ENCODE results near the gene CLDN15. TPM values are rescaled to one million over a fixed set of nuclear protein-coding genes. Genes with fewer than 3 reads are reported as not detected.

The CLDN15 gene
- polyA plus RNA-seq, 1 donor (not counting 4 experiments of a cell fraction or from before 2014, with no cell fraction given) = 2.4 TPM

DNA sequence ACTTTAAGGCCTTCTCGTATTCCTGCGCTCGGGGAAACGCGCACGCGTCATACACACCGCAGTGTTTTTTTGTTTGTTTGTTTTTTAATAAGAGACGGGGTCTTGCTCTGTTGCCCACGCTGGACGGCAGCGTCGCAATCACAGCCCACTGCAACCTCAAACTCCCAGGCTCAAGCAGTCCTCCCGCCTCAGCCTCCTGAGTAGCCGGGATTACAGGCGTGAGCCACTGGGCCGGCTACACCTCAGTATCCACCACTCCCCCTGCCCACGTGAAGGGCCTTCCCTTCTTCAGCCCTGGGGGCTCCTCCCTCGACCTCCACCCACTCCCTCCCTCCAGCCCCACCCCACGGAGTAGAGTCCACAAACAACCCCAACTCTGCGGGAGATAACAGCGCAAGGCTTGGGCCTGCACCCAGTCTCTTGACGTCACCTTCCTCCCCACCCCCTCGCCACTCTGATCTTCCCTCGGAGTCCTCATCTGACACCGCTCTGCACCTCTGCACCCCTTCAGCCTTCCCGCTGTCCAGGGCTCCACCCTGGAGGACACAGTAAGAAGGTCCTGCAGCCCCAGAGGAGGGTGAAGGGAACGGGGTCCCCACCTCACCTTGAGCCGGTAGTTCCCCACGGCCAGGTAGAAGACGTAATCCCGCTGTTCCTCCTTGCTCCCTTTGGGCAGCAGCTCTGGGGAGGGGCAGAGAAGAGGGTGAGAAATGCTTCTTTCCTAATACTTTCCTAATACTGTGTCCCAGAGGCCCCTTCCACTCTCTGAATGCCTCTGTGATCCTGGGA is 2.8 kb upstream of the CLDN15 start:
- H3K79me2 ChIP-seq (ENCODE audit: control insufficient read depth, insufficient read depth, low read length) = peaks cover 33% of the 10 kb centered on the region
- H3K36me3 ChIP-seq (ENCODE audit: control insufficient read depth in 2 of 2, extremely low read depth in 1 of 2, insufficient read depth in 2 of 2, low read length in 2 of 2) = peaks cover 16 to 24% of the 10 kb centered on the region in 2 experiments
- H3K4me2 ChIP-seq (ENCODE audit: control insufficient read depth, extremely low read depth, insufficient read depth, low read depth, low read length) = no peak overlapping the region
- DNase-seq (ENCODE audit: low read depth, low spot score) (no peak), FAIRE-seq (no peak)
- no peaks in the 10 kb centered on the region for H3K9me1 ChIP-seq (ENCODE audit: control insufficient read depth, extremely low read depth, insufficient read depth, low read length)
- H3K27me3 ChIP-seq (ENCODE audit: control insufficient read depth, extremely low read depth, insufficient read depth, low read length) = no peaks in the 10 kb centered on the region
- no peak overlapping the region for H3K27ac ChIP-seq (ENCODE audit: control insufficient read depth, insufficient read depth, low read length)
- dilution Hi-C loops (cut with MboI; ENCODE audit: extremely low pct_ligation_motif_present, low sequenced_read_pairs) = no loop called here
- H3K9ac ChIP-seq (ENCODE audit: control insufficient read depth, extremely low read depth, insufficient read depth, low read length) = no peak overlapping the region
- peaks cover 23% of the 10 kb centered on the region for H3K4me1 ChIP-seq (ENCODE audit: control insufficient read depth, extremely low read depth, insufficient read depth, low read length)
- TF ChIP-seq EZH2 (IDR thresholded peaks at IDR 0.05; ENCODE audit: low read length) (no peak), CTCF (optimal IDR thresholded peaks at IDR 0.05 in 1 of 3, IDR thresholded peaks at IDR 0.05 in 1 of 3, conservative IDR thresholded peaks at IDR 0.05 in 1 of 3; ENCODE audit: extremely low read depth in 1 of 3, insufficient read depth in 2 of 3, low read length in 3 of 3) (no peak)
- no peak overlapping the region for H2AFZ ChIP-seq (ENCODE audit: control insufficient read depth, low read length)
- no peak overlapping the region for H3K4me3 ChIP-seq (ENCODE audit: control insufficient read depth in 2 of 3, extremely low read depth in 1 of 3, insufficient read depth in 2 of 3, low read depth in 1 of 3, low read length in 3 of 3)
- H3K9me3 ChIP-seq (ENCODE audit: control insufficient read depth, low read depth, low read length) = no peaks in the 10 kb centered on the region
- no peaks in the 10 kb centered on the region for H4K20me1 ChIP-seq (ENCODE audit: control insufficient read depth, extremely low read depth, insufficient read depth, low read length)

DNA sequence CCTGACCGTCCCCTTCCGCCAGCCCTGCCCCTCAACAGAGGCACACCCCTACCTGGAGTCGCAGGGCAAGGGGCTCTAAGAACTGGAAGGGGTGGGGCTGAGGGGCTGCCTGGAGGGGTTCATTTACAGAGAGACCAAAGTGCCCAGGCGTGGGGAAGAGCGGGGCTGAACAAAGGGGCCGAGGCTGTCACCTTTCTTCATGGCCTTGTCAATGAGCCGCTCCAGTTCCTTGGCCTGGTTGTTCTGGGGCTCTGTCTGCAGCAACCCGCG is 2.3 kb upstream of the CLDN15 start:
- Histone ChIP-seq H3K79me2 (ENCODE audit: control insufficient read depth, insufficient read depth, low read length) (peaks cover 29% of the 10 kb centered on the region), H3K9ac (ENCODE audit: control insufficient read depth, extremely low read depth, insufficient read depth, low read length) (no peak overlapping the region), H4K20me1 (ENCODE audit: control insufficient read depth, extremely low read depth, insufficient read depth, low read length) (no peaks in the 10 kb centered on the region), H3K27ac (ENCODE audit: control insufficient read depth, insufficient read depth, low read length) (no peak overlapping the region), H3K9me3 (ENCODE audit: control insufficient read depth, low read depth, low read length) (no peaks in the 10 kb centered on the region), H3K27me3 (ENCODE audit: control insufficient read depth, extremely low read depth, insufficient read depth, low read length) (no peaks in the 10 kb centered on the region), H3K4me3 (ENCODE audit: control insufficient read depth in 2 of 3, extremely low read depth in 1 of 3, insufficient read depth in 2 of 3, low read depth in 1 of 3, low read length in 3 of 3) (no peak overlapping the region), H3K4me2 (ENCODE audit: control insufficient read depth, extremely low read depth, insufficient read depth, low read depth, low read length) (no peak overlapping the region), H3K36me3 (ENCODE audit: control insufficient read depth in 2 of 2, extremely low read depth in 1 of 2, insufficient read depth in 2 of 2, low read length in 2 of 2) (peaks cover 16 to 24% of the 10 kb centered on the region in 2 experiments), H3K9me1 (ENCODE audit: control insufficient read depth, extremely low read depth, insufficient read depth, low read length) (no peaks in the 10 kb centered on the region), H2AFZ (ENCODE audit: control insufficient read depth, low read length) (no peak overlapping the region), H3K4me1 (ENCODE audit: control insufficient read depth, extremely low read depth, insufficient read depth, low read length) (peaks cover 21% of the 10 kb centered on the region)
- no peak for TF ChIP-seq EZH2 (IDR thresholded peaks at IDR 0.05; ENCODE audit: low read length)
- no peak for TF ChIP-seq CTCF (optimal IDR thresholded peaks at IDR 0.05 in 1 of 3, IDR thresholded peaks at IDR 0.05 in 1 of 3, conservative IDR thresholded peaks at IDR 0.05 in 1 of 3; ENCODE audit: extremely low read depth in 1 of 3, insufficient read depth in 2 of 3, low read length in 3 of 3)
- DNase-seq (ENCODE audit: low read depth, low spot score) = no peak
- dilution Hi-C loops (cut with MboI; ENCODE audit: extremely low pct_ligation_motif_present, low sequenced_read_pairs) = no loop called here
- no peak for FAIRE-seq

Measured in keratinocyte (primary cell).